Hepatocyte (in vitro differentiated cells): ENCODE data around the gene LMTK2.

ENCODE experiments used
- EZH2phosphoT487 ChIP-seq: fragments of 200-600 bp; sonication (generic); IDR thresholded peaks from one replicate; pipeline ENCODE4 v1.6.1; 2018; ENCODE audit warnings: antibody characterized with exemption, mild to moderate bottlenecking, low read depth, moderate library complexity; ENCODE audit not compliant: unreplicated experiment, severe bottlenecking
- TF ChIP-seq, protein P1 (sequence below): fragments of 200-600 bp; sonication (generic); IDR thresholded peaks from 2 replicates; pipeline ENCODE4 v1.5.1; 2016; ENCODE audit warnings: antibody characterized with exemption, mild to moderate bottlenecking; ENCODE audit not compliant: poor library complexity

DNA sequence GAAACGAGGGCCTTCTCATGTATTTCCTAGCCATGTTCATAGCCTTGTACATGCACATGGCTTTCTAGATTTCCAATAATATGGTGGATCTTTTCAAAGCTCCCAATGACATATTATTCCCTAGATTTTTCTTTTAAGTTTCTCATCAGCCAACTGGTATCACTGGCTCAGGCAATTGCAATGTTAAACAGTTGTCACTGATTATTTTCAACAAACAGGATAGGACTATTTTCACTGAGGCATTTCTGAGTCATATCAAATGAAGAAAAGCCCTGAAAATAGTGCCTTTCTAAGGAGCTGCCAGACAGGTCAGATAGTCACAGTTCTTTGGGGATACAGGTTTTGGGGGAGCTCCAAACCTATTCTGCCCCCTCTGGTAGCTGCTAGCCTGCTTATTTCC, 4.5 kb upstream of the LMTK2 start:
- no peak for TF ChIP-seq EZH2phosphoT487
- TF ChIP-seq, protein P1, sequence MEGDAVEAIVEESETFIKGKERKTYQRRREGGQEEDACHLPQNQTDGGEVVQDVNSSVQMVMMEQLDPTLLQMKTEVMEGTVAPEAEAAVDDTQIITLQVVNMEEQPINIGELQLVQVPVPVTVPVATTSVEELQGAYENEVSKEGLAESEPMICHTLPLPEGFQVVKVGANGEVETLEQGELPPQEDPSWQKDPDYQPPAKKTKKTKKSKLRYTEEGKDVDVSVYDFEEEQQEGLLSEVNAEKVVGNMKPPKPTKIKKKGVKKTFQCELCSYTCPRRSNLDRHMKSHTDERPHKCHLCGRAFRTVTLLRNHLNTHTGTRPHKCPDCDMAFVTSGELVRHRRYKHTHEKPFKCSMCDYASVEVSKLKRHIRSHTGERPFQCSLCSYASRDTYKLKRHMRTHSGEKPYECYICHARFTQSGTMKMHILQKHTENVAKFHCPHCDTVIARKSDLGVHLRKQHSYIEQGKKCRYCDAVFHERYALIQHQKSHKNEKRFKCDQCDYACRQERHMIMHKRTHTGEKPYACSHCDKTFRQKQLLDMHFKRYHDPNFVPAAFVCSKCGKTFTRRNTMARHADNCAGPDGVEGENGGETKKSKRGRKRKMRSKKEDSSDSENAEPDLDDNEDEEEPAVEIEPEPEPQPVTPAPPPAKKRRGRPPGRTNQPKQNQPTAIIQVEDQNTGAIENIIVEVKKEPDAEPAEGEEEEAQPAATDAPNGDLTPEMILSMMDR = no peak
